GM12878 (cell line): ENCODE measurements around the gene CDON. TPM values are rescaled to one million over a fixed set of nuclear protein-coding genes. Genes with fewer than 3 reads are reported as not detected.

Experiments used
- ATAC-seq: fragments of 200-7000 bp; cut with Tn5 transposase; 3 replicates; pipeline ENCODE4 v1.9.1; 2020; ENCODE audit warnings: mild to moderate bottlenecking, moderate library complexity
- BruUV-seq: library from RNA; stranded (reverse); fragments of 400-500 nt; replicated peaks from 2 replicates; lab custom pipeline; 2021; lab: Mats Ljungman, UMichigan
- CTCF ChIA-PET: fragments of 300-600 bp; sonication (Branson Sonifier 250); formaldehyde crosslinking; extraction: SDS; loops from one replicate; lab custom pipeline; 2021; ENCODE audit warnings: inconsistent platforms; lab: Yijun Ruan, JAX
- POLR2A ChIA-PET: fragments of 350-600 bp; formaldehyde crosslinking; extraction: SDS; loops from one replicate; lab custom pipeline; 2021; ENCODE audit warnings: inconsistent platforms; lab: Charles Lee
- RAD21 ChIA-PET: fragments of 300-600 bp; sonication (Branson Sonifier 250); formaldehyde crosslinking; loops from one replicate; lab custom pipeline; 2023; ENCODE audit warnings: antibody characterized with exemption; ENCODE audit not compliant: unreplicated experiment; lab: Charles Lee
- SMC1A ChIA-PET: fragments of 300-600 bp; sonication (Branson Sonifier 250); formaldehyde crosslinking; loops from one replicate; lab custom pipeline; 2023; ENCODE audit not compliant: unreplicated experiment, uncharacterized antibody; lab: Charles Lee
- DNase-seq: peaks from one replicate; pipeline ENCODE4 v3.0.0-alpha.2; 2011; ENCODE audit warnings: low read depth, low spot score
- FAIRE-seq: peaks from 3 replicates; lab custom pipeline; 2011; peaks lifted over from hg19 to GRCh38; lab: Jason Lieb, UNC
- H2AFZ ChIP-seq: 2 replicates; pipeline ENCODE4 v1.6.0; 2011; ENCODE audit warnings: low read depth, low read length, control low read depth; ENCODE audit not compliant: control insufficient read depth
- H3K27ac ChIP-seq: 2 replicates; pipeline ENCODE4 v1.5.1; 2011; ENCODE audit warnings: control low read depth; ENCODE audit not compliant: control insufficient read depth, insufficient read depth
- H3K27me3 ChIP-seq, 2 experiments: replicated peaks in 1 of 2; 2 replicates each; pipeline versions ENCODE4 v1.6.0 to v1.6.1; 2011; ENCODE audit warnings: low read length in 1 of 2; ENCODE audit not compliant: control insufficient read depth in 2 of 2, insufficient read depth in 2 of 2
- H3K36me3 ChIP-seq, 2 experiments: 2 replicates each; pipeline ENCODE4 v1.5.1; 2011; ENCODE audit warnings: low read length in 1 of 2; ENCODE audit not compliant: control insufficient read depth in 2 of 2, insufficient read depth in 2 of 2
- H3K4me1 ChIP-seq: 2 replicates; pipeline ENCODE4 v1.6.1; 2011; ENCODE audit warnings: mild to moderate bottlenecking, low read length, moderate library complexity, mixed read lengths; ENCODE audit not compliant: control insufficient read depth, insufficient read depth
- H3K4me2 ChIP-seq: 2 replicates; pipeline ENCODE4 v1.6.0; 2011; ENCODE audit warnings: control low read depth; ENCODE audit not compliant: control insufficient read depth, insufficient read depth
- H3K4me3 ChIP-seq: fragments of 200-600 bp; sonication (generic); 2 replicates; pipeline ENCODE4 v1.5.1; 2016
- H3K79me2 ChIP-seq: 2 replicates; pipeline ENCODE4 v1.6.0; 2011; ENCODE audit warnings: low read length; ENCODE audit not compliant: control insufficient read depth, insufficient read depth
- H3K9ac ChIP-seq: 2 replicates; pipeline ENCODE4 v1.8.0; 2011; ENCODE audit warnings: low read length, control low read depth, mixed read lengths; ENCODE audit not compliant: control insufficient read depth, insufficient read depth
- H3K9me3 ChIP-seq: replicated peaks from 3 replicates; pipeline ENCODE4 v1.5.1; 2011; ENCODE audit warnings: mild to moderate bottlenecking, low read length; ENCODE audit not compliant: control insufficient read depth, insufficient read depth
- H4K20me1 ChIP-seq: 2 replicates; pipeline ENCODE4 v1.6.0; 2011; ENCODE audit not compliant: control insufficient read depth, insufficient read depth
- CBX3 ChIP-seq: fragments of 200-600 bp; sonication (generic); IDR thresholded peaks from 2 replicates; pipeline ENCODE4 v1.6.1; 2016; ENCODE audit warnings: low read depth, borderline replicate concordance
- CEBPZ ChIP-seq: fragments of 150-350 bp; IDR thresholded peaks from 2 replicates; pipeline ENCODE4 v1.6.1; 2016; ENCODE audit warnings: low read depth, low read length
- GABPA ChIP-seq: IDR thresholded peaks from 2 replicates; pipeline ENCODE4 v1.6.1; 2014; ENCODE audit warnings: antibody characterized with exemption, low read depth, mild to moderate bottlenecking, inconsistent platforms
- KAT2A ChIP-seq: conservative IDR thresholded peaks from 2 replicates; pipeline ENCODE4 v1.6.1; 2011; ENCODE audit warnings: low read depth, low read length; ENCODE audit not compliant: control insufficient read depth
- KDM1A ChIP-seq: fragments of 200-600 bp; sonication (generic); IDR thresholded peaks from 2 replicates; pipeline ENCODE4 v1.6.1; 2016; ENCODE audit warnings: borderline replicate concordance
- RELB ChIP-seq: fragments of 450-650 bp; IDR thresholded peaks from 2 replicates; pipeline ENCODE4 v1.6.1; 2017; ENCODE audit warnings: low read depth, mild to moderate bottlenecking, moderate library complexity
- ZNF217 ChIP-seq: fragments of 450-650 bp; IDR thresholded peaks from 2 replicates; pipeline ENCODE4 v1.6.1; 2017; ENCODE audit warnings: antibody characterized with exemption, mild to moderate bottlenecking
- WGBS: methylation state at CpG from one replicate; pipeline ENCODE4 v1.1.6; 2016; ENCODE audit warnings: low lambda C conversion rate; ENCODE audit not compliant: insufficient replicate concordance, insufficient coverage; ENCODE audit errors: missing lambda C conversion rate; 5-methylcytosine and 5-hydroxymethylcytosine counted together
- in situ Hi-C: fragments of 300-500 bp; cut with MboI; formaldehyde crosslinking; loops from 9 replicates; pipeline ENCODE4 v1.14.3; 2018; ENCODE audit warnings: mixed read lengths
- intact Hi-C: fragments of 100-400 bp; cut with micrococcal nuclease; formaldehyde crosslinking; loops from one replicate; pipeline ENCODE4 v1.14.2; 2022; ENCODE audit not compliant: unreplicated experiment
- polyA plus RNA-seq, 11 experiments: library from polyadenylated mRNA; depleted of rRNA in 4 of 11; unstranded in 6 of 11; stranded (reverse) in 5 of 11; fragments of >200 nt; fragmentation: Nextera tagmentation in 4 of 11; fragmentation: Illumina TruSeq in 1 of 11; extraction: Ambion mirVana in 4 of 11; extraction: Trizol in 1 of 11; gene quantifications; 1 replicate in 1 of 11; 2 replicates in 10 of 11; pipeline versions ENCODE4 v1.2.1 to v1.2.3, GENCODE V29; 2011 to 2016; ENCODE audit warnings: inconsistent platforms in 2 of 11, missing spikeins in 2 of 11, low read depth in 1 of 11
- total RNA-seq, 4 experiments: library from RNA; depleted of rRNA in 3 of 4; stranded (reverse); fragments of >200 nt in 3 of 4; fragmentation: Illumina TruSeq in 1 of 4; extraction: Trizol in 1 of 4; gene quantifications; 2 replicates each; pipeline versions ENCODE4 v1.2.1 to v1.2.3, GENCODE V29; 2013 to 2021

The CDON gene
- total and polyA plus RNA-seq, 10 of the 15 experiments (the other 5 are each of a cell fraction or from before 2014, with no cell fraction given), result 0.07 to 4.2 (median 0.36) TPM

GRCh38 chr11:126026579-126026978 is 36.1 kb downstream of the CDON start:
- CTCF ChIA-PET, result interaction anchor here (0.6 to 1.2 kb wide), 2 partner anchors 248 to 281 kb away, joined by 3 read pairs; no protein-coding TSS in a partner anchor
- FAIRE-seq, result no peak

More at GRCh38 chr11:126026579-126026978, 36.1 kb downstream of the CDON start:
- DNase-seq (no peak), ATAC-seq (no peak)
- Histone ChIP-seq H3K9me3 (no peaks in the 10 kb centered on the region), H2AFZ (no peak overlapping the region), H3K79me2 (no peaks in the 10 kb centered on the region), H3K9ac (no peak overlapping the region), H3K4me1 (no peaks in the 10 kb centered on the region), H3K4me2 (no peak overlapping the region), H3K36me3 (no peaks in the 10 kb centered on the region), H4K20me1 (no peaks in the 10 kb centered on the region), H3K4me3 (no peak overlapping the region), H3K27me3 (peaks cover 0 to 3% of the 10 kb centered on the region in 2 experiments; a peak in 1 of 4 replicates), H3K27ac (no peak overlapping the region)
- BruUV-seq, result no TSS peak
- RAD21 ChIA-PET, result no interaction called here
- SMC1A ChIA-PET, result interaction anchor here (0.7 to 1.5 kb wide), 5 partner anchors 8 to 46 kb away, joined by 3 to 4 read pairs (median 3); no protein-coding TSS in a partner anchor
- TF ChIP-seq RELB (no peak), ZNF217 (no peak), GABPA (no peak), KAT2A (no peak), CEBPZ (no peak), CBX3 (no peak), KDM1A (no peak)
- in situ Hi-C loops (no loop called here), intact Hi-C loops (no loop called here)
- POLR2A ChIA-PET, result interaction anchor here (0.9 kb wide), 1 partner anchor 12 kb away, joined by 3 read pairs; no protein-coding TSS in a partner anchor
- WGBS, result 0% methylated on average over 2 of the region's 2 CpGs
